Smooth muscle cell (in vitro differentiated cells): Measurements from ENCODE around the gene KCNQ5. TPM values are rescaled to one million over a fixed set of nuclear protein-coding genes. Genes with fewer than 3 reads are reported as not detected.

Experiments
- DNase-seq: peaks from one replicate; lab custom pipeline; 2025; ENCODE audit not compliant: unreplicated experiment; lab: John Stamatoyannopoulos, UW
- H2AFZ ChIP-seq: fragments of 200-600 bp; sonication (generic); 2 replicates; pipeline ENCODE4 v1.6.0; 2016; ENCODE audit warnings: antibody characterized with exemption, low read depth, mild to moderate bottlenecking
- H3F3A ChIP-seq: fragments of 200-600 bp; sonication (generic); 2 replicates; pipeline ENCODE4 v1.6.0; 2017; ENCODE audit warnings: antibody characterized with exemption, low read depth
- H3K27ac ChIP-seq: fragments of 200-600 bp; sonication (generic); 2 replicates; pipeline ENCODE4 v1.5.1; 2016; ENCODE audit warnings: low read depth, mild to moderate bottlenecking
- H3K27me3 ChIP-seq: fragments of 200-600 bp; sonication (generic); 2 replicates; pipeline ENCODE4 v1.6.1; 2016; ENCODE audit warnings: low read depth, mild to moderate bottlenecking
- H3K36me3 ChIP-seq: fragments of 200-600 bp; sonication (generic); 2 replicates; pipeline ENCODE4 v1.5.1; 2016; ENCODE audit warnings: low read depth
- H3K4me1 ChIP-seq: fragments of 200-600 bp; sonication (generic); 2 replicates; pipeline ENCODE4 v1.5.1; 2016; ENCODE audit warnings: low read depth
- H3K4me2 ChIP-seq: fragments of 200-600 bp; sonication (generic); 2 replicates; pipeline ENCODE4 v1.6.0; 2016; ENCODE audit warnings: mild to moderate bottlenecking
- H3K4me3 ChIP-seq: fragments of 200-600 bp; sonication (generic); 2 replicates; pipeline ENCODE4 v1.5.1; 2016; ENCODE audit warnings: mild to moderate bottlenecking
- H3K79me2 ChIP-seq: fragments of 200-600 bp; sonication (generic); 2 replicates; pipeline ENCODE4 v1.6.0; 2016; ENCODE audit warnings: low read depth, mild to moderate bottlenecking
- H3K9ac ChIP-seq: fragments of 200-600 bp; sonication (generic); 2 replicates; pipeline ENCODE4 v1.6.0; 2016; ENCODE audit warnings: low read depth
- H3K9me3 ChIP-seq: fragments of 200-600 bp; sonication (generic); replicated peaks from 2 replicates; pipeline ENCODE4 v1.5.1; 2016; ENCODE audit warnings: low read depth
- H4K20me1 ChIP-seq: fragments of 200-600 bp; sonication (generic); 2 replicates; pipeline ENCODE4 v1.6.0; 2016; ENCODE audit warnings: low read depth
- CTCF ChIP-seq: fragments of 200-600 bp; sonication (generic); IDR thresholded peaks from 2 replicates; pipeline ENCODE4 v1.5.1; 2017; ENCODE audit warnings: borderline replicate concordance, mild to moderate bottlenecking, antibody characterized with exemption; ENCODE audit not compliant: insufficient read depth, poor library complexity, severe bottlenecking
- WGBS: methylation state at CpG from one replicate; pipeline ENCODE4 v1.1.7; 2016; ENCODE audit warnings: low lambda C conversion rate; 5-methylcytosine and 5-hydroxymethylcytosine counted together
- polyA plus RNA-seq: library from polyadenylated mRNA; unstranded; fragments of >200 nt; fragmentation: Nextera tagmentation; extraction: Ambion mirVana; gene quantifications from 2 replicates; pipeline ENCODE4 v1.2.1, GENCODE V29; 2016
- total RNA-seq: library from RNA; depleted of rRNA; stranded (reverse); fragments of >200 nt; gene quantifications from 2 replicates; pipeline ENCODE4 v1.2.3, GENCODE V29; 2014

Gene KCNQ5
- total and polyA plus RNA-seq, 2 experiments from 2014 or later = 1.2 to 2.0 TPM

DNA sequence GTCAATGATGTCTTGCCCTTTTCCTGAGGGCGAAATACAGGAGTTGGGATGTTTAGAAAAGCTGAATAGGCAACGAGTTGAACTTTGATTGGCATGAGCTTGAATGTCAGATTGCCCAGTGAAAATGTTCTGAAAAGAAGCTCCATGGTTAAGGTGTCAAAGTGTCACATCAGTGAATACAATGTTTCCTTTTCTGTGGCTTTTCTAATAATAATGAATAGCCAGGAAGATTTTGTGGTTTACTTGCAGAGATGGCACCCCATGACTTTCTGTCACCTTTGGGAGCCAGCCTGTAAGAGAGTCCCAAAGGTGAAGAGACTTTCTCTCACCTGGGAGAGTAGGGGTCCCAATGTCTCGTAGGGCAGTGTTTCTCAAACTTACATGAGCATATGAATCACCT is 119.2 kb downstream of the KCNQ5 start:
- no peak for DNase-seq

DNA sequence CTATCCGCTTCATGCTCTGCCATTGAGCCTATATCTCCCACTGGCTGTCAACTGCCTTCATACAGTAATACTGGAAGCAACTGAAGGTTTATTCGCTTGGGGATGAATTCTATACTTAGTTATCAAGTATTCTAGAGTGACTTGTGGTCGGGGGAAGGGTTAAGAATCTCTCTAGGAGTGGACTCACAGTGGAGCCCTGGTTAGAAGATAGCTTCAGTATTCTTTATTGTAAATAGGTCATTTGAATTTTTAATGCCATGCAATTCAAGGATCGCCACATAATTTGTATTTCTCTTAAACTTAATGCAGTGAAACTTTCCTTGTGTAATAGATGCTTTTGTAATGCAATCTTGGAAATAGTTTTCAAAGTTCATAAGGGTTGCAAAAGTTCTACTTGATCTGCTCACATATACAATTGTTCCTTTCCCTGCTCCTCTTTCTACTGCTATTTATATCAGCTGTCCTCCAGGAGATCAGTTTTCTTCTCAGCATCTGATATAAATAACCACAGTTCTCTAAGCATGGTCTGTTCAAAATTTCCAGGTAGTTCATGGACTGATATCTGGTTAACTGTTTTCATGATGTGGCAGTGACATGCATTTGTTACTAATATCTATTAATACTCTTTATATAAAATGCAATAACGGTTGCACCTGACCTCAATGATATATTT is 120.3 kb downstream of the KCNQ5 start:
- no peak for DNase-seq
- Histone ChIP-seq H2AFZ (no peak overlapping the region), H3K4me2 (no peak overlapping the region), H3K4me3 (no peak overlapping the region), H3K9me3 (no peaks in the 10 kb centered on the region), H4K20me1 (no peaks in the 10 kb centered on the region), H3K27me3 (no peaks in the 10 kb centered on the region), H3K27ac (no peak overlapping the region), H3K36me3 (no peaks in the 10 kb centered on the region), H3F3A (no peaks in the 10 kb centered on the region), H3K4me1 (no peaks in the 10 kb centered on the region), H3K9ac (no peak overlapping the region), H3K79me2 (no peaks in the 10 kb centered on the region)
- 92% methylated on average over 5 of the region's 5 CpGs for WGBS
- TF ChIP-seq CTCF = no peak

More for the DNA sequence above, 119.2 kb downstream of the KCNQ5 start:
- 94% methylated on average over 3 of the region's 3 CpGs for WGBS
- Histone ChIP-seq H3K9ac (no peak overlapping the region), H3F3A (no peaks in the 10 kb centered on the region), H3K9me3 (no peaks in the 10 kb centered on the region), H3K4me2 (no peak overlapping the region), H4K20me1 (no peaks in the 10 kb centered on the region), H3K79me2 (no peaks in the 10 kb centered on the region), H3K27me3 (no peaks in the 10 kb centered on the region), H3K36me3 (no peaks in the 10 kb centered on the region), H3K4me3 (no peak overlapping the region), H3K27ac (no peak overlapping the region), H3K4me1 (no peaks in the 10 kb centered on the region), H2AFZ (no peak overlapping the region)
- TF ChIP-seq CTCF = no peak

- Histone ChIP-seq H3K9ac (no peak overlapping the region), H3K4me3 (no peak overlapping the region), H3K4me1 (no peaks in the 10 kb centered on the region), H3K4me2 (no peak overlapping the region), H3F3A (no peaks in the 10 kb centered on the region), H2AFZ (no peak overlapping the region), H3K27ac (no peak overlapping the region), H3K79me2 (no peaks in the 10 kb centered on the region), H3K27me3 (no peaks in the 10 kb centered on the region), H4K20me1 (no peaks in the 10 kb centered on the region), H3K9me3 (no peaks in the 10 kb centered on the region), H3K36me3 (no peaks in the 10 kb centered on the region)
- WGBS = 74% methylated on average over 2 of the region's 2 CpGs
- TF ChIP-seq CTCF = no peak
- DNase-seq = no peak
Observed at GRCh38 chr6:72746276-72746675, 124.4 kb downstream of the KCNQ5 start.

DNA sequence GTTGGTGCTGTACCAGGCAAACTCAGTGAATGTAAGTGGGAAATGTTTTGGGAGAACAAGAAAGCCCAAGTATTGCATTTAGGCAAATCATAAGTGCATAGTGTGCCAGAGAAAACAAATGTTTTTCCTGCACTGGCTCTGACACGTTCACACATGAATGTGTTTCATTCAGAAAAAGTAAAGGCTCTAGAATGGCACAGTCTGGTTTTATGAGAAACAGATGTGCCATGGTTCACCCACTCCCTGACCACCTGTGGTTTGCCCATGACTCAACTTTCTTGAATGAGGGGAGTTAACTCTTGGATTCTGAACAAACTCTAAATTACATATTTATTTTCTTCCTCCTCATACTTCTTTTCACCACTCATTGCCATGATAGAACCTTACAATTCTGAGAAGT is 126.9 kb downstream of the KCNQ5 start:
- H3K9ac ChIP-seq = no peak overlapping the region

More for the DNA sequence above, 126.9 kb downstream of the KCNQ5 start:
- H3K4me1 ChIP-seq = no peaks in the 10 kb centered on the region
- H2AFZ ChIP-seq = no peak overlapping the region
- no peaks in the 10 kb centered on the region for H3K36me3 ChIP-seq
- no peak overlapping the region for H3K27ac ChIP-seq
- no peaks in the 10 kb centered on the region for H3K9me3 ChIP-seq
- no peak overlapping the region for H3K4me2 ChIP-seq
- H3K79me2 ChIP-seq = no peaks in the 10 kb centered on the region
- DNase-seq = no peak
- TF ChIP-seq CTCF = no peak
- H3K27me3 ChIP-seq = no peaks in the 10 kb centered on the region
- H4K20me1 ChIP-seq = no peaks in the 10 kb centered on the region
- 32% methylated on average over 1 of the region's 1 CpG for WGBS
- H3K4me3 ChIP-seq = no peak overlapping the region
- no peaks in the 10 kb centered on the region for H3F3A ChIP-seq
